GM23338 (cell line): ENCODE results near the gene ESPN. TPM values are rescaled to one million over a fixed set of nuclear protein-coding genes. Genes with fewer than 3 reads are reported as not detected.

ENCODE experiments used
- CREB1 ChIP-seq: fragments of 250-450 bp; sonication (Bioruptor Pico); IDR thresholded peaks from 2 replicates; pipeline ENCODE4 v1.5.0; 2020; ENCODE audit warnings: low read depth, mild to moderate bottlenecking, moderate library complexity
- EZH2 ChIP-seq: fragments of 200-600 bp; sonication (generic); IDR thresholded peaks from one replicate; pipeline ENCODE4 v1.8.0; 2017; ENCODE audit warnings: antibody characterized with exemption, mild to moderate bottlenecking, low read depth; ENCODE audit not compliant: unreplicated experiment
- EZH2phosphoT487 ChIP-seq: fragments of 200-600 bp; sonication (generic); IDR thresholded peaks from one replicate; pipeline ENCODE4 v1.8.1; 2018; ENCODE audit warnings: antibody characterized with exemption; ENCODE audit not compliant: unreplicated experiment
- JUNB ChIP-seq: IDR thresholded peaks from one replicate; pipeline ENCODE4 v1.6.1; 2016; ENCODE audit warnings: antibody characterized with exemption; ENCODE audit not compliant: unreplicated experiment
- NANOG ChIP-seq: IDR thresholded peaks from 2 replicates; pipeline ENCODE4 v1.6.1; 2016; ENCODE audit warnings: antibody characterized with exemption, borderline replicate concordance
- POLR2AphosphoS5 ChIP-seq: IDR thresholded peaks from 2 replicates; pipeline ENCODE4 v1.6.1; 2016; ENCODE audit warnings: antibody characterized with exemption, low read depth
- STAT1 ChIP-seq: IDR thresholded peaks from one replicate; pipeline ENCODE4 v1.6.1; 2016; ENCODE audit warnings: antibody characterized with exemption; ENCODE audit not compliant: unreplicated experiment
- ZNF114 ChIP-seq: fragments of 250-450 bp; sonication (Bioruptor Pico); IDR thresholded peaks from 2 replicates; pipeline ENCODE4 v1.5.0; 2020; ENCODE audit warnings: mild to moderate bottlenecking, moderate library complexity
- ZNF331 ChIP-seq: fragments of 250-450 bp; sonication (Bioruptor Pico); IDR thresholded peaks from 2 replicates; pipeline ENCODE4 v1.5.0; 2020; ENCODE audit warnings: low read depth, mild to moderate bottlenecking, moderate library complexity
- polyA plus RNA-seq: library from polyadenylated mRNA; unstranded; fragments of >200 nt; fragmentation: Nextera tagmentation; extraction: Ambion mirVana; gene quantifications from 2 replicates; pipeline ENCODE4 v1.2.1, GENCODE V29; 2016
- total RNA-seq: library from RNA; depleted of rRNA; stranded (reverse); fragments of >200 nt; shearing (Covaris generic); gene quantifications from 2 replicates; pipeline ENCODE4 v1.2.3, GENCODE V29; 2014
- TF ChIP-seq, protein P1 (sequence below): fragments of 250-450 bp; sonication (Bioruptor Pico); IDR thresholded peaks from 2 replicates; pipeline ENCODE4 v1.5.0; 2020; ENCODE audit warnings: mild to moderate bottlenecking, moderate library complexity
- TF ChIP-seq, protein P2 (sequence below), 2 experiments: fragments of 200-600 bp in 1 of 2; sonication (generic) in 1 of 2; conservative IDR thresholded peaks; 2 replicates each; pipeline versions ENCODE4 v1.5.1 to v1.6.1; 2016 to 2017; ENCODE audit warnings: antibody characterized with exemption in 2 of 2, low read depth in 2 of 2, mild to moderate bottlenecking in 2 of 2, moderate library complexity in 1 of 2
- TF ChIP-seq, protein P3 (sequence below): IDR thresholded peaks from one replicate; pipeline ENCODE4 v1.6.1; 2018; ENCODE audit warnings: antibody characterized with exemption; ENCODE audit not compliant: unreplicated experiment

The ESPN gene
- total and polyA plus RNA-seq, 2 experiments from 2014 or later: 12.2 to 13.6 TPM

DNA sequence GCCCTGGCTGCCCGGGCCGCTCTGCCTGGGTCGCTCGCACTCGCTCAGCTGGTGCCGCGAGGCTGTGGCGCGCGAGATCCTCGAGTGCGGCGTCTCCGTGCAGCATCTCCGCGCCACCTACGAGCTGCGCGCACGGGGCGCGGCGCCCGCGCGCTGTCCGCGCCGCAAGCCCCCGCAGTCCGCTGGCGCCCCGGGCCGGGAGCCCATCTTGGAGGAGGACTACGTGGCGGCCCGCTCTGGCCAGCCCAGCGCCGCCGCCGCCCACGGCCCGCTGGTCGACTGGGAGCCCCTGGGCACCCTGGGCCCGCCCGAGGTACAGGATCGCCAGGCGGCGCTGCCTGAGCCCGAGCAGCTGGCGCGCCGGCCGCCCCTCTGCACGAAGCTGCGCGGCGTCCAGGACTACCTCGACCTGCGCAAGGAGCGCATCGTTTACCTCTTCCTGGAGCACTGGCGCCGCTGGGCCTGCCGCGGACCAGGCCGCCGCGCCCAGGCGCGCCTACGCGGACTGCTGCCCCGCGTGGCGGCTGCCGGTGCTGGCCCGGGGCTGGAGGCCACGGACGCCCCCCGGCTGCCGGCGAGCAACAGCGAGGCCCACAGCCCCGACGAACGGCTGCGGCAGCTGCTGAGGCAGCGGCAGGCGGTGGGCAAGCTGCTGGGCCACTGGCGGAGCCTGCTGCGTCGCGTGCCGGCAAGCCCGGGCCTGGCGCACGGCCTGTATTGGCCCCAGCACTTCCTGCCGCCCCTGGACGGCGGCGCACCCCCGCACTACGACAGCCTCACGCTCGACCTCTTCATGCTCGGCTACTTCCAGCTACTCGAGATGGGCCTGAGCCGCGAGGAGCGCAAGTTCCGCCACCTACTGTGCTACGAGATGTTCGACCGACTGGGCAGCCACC is 30.5 kb downstream of the ESPN start (continued):
- TF ChIP-seq, protein P1, sequence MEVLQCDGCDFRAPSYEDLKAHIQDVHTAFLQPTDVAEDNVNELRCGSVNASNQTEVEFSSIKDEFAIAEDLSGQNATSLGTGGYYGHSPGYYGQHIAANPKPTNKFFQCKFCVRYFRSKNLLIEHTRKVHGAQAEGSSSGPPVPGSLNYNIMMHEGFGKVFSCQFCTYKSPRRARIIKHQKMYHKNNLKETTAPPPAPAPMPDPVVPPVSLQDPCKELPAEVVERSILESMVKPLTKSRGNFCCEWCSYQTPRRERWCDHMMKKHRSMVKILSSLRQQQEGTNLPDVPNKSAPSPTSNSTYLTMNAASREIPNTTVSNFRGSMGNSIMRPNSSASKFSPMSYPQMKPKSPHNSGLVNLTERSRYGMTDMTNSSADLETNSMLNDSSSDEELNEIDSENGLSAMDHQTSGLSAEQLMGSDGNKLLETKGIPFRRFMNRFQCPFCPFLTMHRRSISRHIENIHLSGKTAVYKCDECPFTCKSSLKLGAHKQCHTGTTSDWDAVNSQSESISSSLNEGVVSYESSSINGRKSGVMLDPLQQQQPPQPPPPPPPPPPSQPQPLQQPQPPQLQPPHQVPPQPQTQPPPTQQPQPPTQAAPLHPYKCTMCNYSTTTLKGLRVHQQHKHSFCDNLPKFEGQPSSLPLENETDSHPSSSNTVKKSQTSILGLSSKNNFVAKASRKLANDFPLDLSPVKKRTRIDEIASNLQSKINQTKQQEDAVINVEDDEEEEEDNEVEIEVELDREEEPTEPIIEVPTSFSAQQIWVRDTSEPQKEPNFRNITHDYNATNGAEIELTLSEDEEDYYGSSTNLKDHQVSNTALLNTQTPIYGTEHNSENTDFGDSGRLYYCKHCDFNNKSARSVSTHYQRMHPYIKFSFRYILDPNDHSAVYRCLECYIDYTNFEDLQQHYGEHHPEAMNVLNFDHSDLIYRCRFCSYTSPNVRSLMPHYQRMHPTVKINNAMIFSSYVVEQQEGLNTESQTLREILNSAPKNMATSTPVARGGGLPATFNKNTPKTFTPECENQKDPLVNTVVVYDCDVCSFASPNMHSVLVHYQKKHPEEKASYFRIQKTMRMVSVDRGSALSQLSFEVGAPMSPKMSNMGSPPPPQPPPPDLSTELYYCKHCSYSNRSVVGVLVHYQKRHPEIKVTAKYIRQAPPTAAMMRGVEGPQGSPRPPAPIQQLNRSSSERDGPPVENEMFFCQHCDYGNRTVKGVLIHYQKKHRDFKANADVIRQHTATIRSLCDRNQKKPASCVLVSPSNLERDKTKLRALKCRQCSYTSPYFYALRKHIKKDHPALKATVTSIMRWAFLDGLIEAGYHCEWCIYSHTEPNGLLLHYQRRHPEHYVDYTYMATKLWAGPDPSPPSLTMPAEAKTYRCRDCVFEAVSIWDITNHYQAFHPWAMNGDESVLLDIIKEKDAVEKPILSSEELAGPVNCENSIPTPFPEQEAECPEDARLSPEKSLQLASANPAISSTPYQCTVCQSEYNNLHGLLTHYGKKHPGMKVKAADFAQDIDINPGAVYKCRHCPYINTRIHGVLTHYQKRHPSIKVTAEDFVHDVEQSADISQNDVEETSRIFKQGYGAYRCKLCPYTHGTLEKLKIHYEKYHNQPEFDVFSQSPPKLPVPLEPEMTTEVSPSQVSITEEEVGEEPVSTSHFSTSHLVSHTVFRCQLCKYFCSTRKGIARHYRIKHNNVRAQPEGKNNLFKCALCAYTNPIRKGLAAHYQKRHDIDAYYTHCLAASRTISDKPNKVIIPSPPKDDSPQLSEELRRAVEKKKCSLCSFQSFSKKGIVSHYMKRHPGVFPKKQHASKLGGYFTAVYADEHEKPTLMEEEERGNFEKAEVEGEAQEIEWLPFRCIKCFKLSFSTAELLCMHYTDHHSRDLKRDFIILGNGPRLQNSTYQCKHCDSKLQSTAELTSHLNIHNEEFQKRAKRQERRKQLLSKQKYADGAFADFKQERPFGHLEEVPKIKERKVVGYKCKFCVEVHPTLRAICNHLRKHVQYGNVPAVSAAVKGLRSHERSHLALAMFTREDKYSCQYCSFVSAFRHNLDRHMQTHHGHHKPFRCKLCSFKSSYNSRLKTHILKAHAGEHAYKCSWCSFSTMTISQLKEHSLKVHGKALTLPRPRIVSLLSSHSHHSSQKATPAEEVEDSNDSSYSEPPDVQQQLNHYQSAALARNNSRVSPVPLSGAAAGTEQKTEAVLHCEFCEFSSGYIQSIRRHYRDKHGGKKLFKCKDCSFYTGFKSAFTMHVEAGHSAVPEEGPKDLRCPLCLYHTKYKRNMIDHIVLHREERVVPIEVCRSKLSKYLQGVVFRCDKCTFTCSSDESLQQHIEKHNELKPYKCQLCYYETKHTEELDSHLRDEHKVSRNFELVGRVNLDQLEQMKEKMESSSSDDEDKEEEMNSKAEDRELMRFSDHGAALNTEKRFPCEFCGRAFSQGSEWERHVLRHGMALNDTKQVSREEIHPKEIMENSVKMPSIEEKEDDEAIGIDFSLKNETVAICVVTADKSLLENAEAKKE: no peak
- peak; percentile 36; the same call in 1 of the 2 replicates for TF ChIP-seq POLR2AphosphoS5
- no peak for TF ChIP-seq EZH2phosphoT487
- no peak for TF ChIP-seq STAT1
- no peak for TF ChIP-seq ZNF114 (CRISPR knock-in tag)
- TF ChIP-seq NANOG: no peak
- no peak for TF ChIP-seq JUNB
- TF ChIP-seq ZNF331 (CRISPR knock-in tag): no peak
- TF ChIP-seq CREB1: no peak
- TF ChIP-seq, protein P2, sequence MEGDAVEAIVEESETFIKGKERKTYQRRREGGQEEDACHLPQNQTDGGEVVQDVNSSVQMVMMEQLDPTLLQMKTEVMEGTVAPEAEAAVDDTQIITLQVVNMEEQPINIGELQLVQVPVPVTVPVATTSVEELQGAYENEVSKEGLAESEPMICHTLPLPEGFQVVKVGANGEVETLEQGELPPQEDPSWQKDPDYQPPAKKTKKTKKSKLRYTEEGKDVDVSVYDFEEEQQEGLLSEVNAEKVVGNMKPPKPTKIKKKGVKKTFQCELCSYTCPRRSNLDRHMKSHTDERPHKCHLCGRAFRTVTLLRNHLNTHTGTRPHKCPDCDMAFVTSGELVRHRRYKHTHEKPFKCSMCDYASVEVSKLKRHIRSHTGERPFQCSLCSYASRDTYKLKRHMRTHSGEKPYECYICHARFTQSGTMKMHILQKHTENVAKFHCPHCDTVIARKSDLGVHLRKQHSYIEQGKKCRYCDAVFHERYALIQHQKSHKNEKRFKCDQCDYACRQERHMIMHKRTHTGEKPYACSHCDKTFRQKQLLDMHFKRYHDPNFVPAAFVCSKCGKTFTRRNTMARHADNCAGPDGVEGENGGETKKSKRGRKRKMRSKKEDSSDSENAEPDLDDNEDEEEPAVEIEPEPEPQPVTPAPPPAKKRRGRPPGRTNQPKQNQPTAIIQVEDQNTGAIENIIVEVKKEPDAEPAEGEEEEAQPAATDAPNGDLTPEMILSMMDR (conservative IDR thresholded peaks at IDR 0.05; ENCODE audit: low read depth in 2 of 2): peak; percentile 17 to 38; a peak in 1 of 4 replicates
- TF ChIP-seq EZH2: no peak
- TF ChIP-seq, protein P3, sequence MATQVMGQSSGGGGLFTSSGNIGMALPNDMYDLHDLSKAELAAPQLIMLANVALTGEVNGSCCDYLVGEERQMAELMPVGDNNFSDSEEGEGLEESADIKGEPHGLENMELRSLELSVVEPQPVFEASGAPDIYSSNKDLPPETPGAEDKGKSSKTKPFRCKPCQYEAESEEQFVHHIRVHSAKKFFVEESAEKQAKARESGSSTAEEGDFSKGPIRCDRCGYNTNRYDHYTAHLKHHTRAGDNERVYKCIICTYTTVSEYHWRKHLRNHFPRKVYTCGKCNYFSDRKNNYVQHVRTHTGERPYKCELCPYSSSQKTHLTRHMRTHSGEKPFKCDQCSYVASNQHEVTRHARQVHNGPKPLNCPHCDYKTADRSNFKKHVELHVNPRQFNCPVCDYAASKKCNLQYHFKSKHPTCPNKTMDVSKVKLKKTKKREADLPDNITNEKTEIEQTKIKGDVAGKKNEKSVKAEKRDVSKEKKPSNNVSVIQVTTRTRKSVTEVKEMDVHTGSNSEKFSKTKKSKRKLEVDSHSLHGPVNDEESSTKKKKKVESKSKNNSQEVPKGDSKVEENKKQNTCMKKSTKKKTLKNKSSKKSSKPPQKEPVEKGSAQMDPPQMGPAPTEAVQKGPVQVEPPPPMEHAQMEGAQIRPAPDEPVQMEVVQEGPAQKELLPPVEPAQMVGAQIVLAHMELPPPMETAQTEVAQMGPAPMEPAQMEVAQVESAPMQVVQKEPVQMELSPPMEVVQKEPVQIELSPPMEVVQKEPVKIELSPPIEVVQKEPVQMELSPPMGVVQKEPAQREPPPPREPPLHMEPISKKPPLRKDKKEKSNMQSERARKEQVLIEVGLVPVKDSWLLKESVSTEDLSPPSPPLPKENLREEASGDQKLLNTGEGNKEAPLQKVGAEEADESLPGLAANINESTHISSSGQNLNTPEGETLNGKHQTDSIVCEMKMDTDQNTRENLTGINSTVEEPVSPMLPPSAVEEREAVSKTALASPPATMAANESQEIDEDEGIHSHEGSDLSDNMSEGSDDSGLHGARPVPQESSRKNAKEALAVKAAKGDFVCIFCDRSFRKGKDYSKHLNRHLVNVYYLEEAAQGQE: no peak
